HG02852 (cell line): Measurements from ENCODE around the gene BOC.

ENCODE experiments used
- ATAC-seq: cut with Tn5 transposase; IDR thresholded peaks from one replicate; pipeline ENCODE4 v1.9.1; 2021; ENCODE audit warnings: mild to moderate bottlenecking, moderate library complexity; ENCODE audit not compliant: unreplicated experiment

BOC gene

GRCh38 chr3:113247068-113247467 lies 35.7 kb downstream of the BOC start:
- ATAC-seq: no peak

DNA sequence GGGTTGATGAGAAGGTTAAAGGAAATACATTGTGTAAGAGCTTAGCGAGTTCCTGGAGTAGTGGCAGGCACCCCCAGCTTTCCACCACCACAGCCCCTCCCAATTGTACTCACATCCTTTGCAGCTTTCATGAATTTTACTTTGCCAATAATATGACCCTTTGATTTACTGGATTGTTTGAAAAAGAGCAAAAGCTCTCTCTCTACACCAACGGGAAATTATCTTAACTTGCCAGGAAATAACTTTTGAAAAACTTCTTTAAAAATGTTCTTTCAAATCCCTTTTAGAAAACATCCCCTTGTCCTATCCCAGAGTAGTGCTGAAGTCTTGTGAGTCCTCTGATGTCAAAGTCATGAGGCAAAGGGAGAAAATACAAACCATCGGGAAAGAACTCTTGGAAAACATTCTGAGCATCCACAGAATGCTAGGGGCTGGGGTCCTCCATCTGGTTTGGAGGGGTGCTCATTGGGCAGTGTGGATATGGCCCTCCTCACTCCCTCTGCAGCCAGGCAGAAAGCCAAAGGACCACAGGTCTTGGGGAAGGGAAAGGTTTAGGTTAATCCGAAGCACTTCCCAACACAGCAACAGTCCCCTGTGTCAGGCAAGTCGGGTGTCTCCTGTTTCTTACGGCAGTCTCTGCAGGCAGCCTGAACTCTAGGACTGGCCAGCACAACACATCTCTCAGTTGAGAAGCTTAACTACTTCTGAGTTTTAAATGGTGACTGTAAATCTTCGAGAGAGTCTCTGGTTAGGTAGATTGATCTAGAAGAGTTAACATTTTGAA lies 36.5 kb downstream of the BOC start:
- no peak for ATAC-seq

GRCh38 chr3:113249111-113249510 lies 37.8 kb downstream of the BOC start:
- ATAC-seq: no peak

GRCh38 chr3:113249601-113250000 lies 38.2 kb downstream of the BOC start:
- ATAC-seq: no peak

- no peak for ATAC-seq
These were observed 39.2 kb downstream of the BOC start for GRCh38 chr3:113250566-113250965.

- ATAC-seq: no peak
These were observed 40.5 kb downstream of the BOC start for GRCh38 chr3:113251817-113252216.

GRCh38 chr3:113252553-113252952 lies 41.2 kb downstream of the BOC start:
- ATAC-seq: no peak

GRCh38 chr3:113253702-113254101 lies 42.3 kb downstream of the BOC start:
- ATAC-seq: no peak

DNA sequence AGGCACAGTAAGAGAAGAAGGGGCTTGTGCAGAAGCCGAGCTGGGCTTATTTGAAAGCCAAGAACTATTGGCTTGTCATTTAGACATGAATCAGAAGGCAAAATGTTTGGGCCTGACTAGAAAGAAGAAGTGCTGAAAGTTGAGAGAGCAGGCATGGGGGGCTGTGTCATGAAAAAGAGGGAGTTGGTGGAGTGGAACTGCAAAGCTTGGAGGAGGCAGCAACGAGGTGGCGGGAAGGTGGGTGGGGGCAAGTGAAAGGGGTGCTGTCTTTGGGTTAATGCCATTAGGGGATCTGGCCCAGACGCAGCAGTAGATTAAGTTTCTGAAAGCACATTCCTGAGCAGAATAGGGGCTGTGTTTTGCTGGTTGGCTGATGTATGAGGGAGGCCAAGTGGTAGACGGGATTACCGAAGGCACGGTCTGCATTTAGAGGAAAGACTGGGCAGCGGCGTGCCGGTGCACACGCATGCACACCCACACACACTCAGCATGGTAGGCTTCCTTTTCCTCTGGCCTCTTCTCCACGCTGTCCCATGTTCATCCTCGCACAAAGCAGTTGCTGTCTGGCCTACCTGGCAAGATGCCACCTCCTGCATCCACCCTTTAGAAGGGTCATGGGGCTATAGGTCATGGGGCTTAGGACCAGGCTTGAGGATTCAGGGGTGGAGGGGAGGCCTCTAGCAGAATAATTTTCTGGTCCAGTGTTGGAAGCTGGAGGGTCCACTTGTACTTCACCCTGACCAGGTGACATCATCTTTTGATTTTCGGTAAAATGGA lies 43.0 kb downstream of the BOC start:
- ATAC-seq: no peak

DNA sequence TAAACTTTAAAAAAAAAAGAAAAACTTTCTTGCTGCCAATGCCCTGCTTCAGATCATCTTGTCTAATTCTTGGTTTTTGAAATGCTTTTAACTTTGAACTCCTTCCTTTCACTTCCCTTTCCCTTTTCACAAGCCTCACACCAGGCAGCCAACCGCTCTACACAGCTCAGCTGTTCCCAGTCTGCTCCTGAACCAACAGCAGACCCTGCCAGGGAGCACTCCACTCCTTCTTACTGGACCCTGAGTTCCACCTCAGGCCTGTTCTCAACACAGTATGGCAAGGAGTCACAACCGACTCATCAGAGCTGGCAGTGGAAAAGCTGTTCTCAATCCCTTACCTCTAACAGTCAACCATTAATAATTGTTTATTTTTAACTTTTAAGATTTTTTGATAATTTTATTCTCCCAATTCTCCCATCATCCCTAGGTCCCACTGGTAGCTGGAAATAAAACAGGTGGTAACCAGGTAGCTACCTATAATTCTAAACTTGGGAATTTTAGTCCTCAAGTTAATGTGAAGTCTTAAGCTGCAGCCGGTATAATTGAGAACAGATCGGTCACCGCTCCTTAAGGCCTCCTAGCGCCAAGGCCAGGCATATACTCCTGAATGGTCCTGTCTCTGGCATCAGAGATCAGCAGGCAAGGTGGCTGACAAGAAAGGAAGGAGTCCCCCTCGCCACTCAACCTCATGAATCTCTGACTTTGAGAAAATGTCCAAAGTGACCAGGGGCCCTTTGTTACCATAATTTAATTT lies 43.9 kb downstream of the BOC start:
- no peak for ATAC-seq

GRCh38 chr3:113255854-113256615 lies 44.7 kb downstream of the BOC start:
- ATAC-seq: peak; percentile 66

DNA sequence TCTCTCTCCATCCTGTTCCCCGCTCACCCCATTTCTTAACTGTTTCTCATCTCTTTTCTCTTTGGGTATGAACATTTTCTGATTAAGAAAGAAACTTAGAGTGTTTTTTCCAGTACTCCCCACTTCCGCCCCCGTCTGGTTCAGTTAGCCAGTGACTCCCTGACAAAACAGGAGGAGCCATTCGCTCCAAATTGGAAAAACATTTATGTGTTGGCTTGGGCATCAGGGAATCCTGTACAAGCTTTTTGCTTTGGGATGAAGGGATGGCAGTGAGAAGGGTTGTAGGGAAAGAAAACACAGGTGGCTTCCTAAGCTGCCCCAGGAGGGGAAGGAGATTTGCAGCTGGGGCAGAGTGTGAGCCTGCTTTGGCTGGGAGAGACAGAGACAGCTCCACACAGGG lies 47.0 kb downstream of the BOC start:
- ATAC-seq: no peak

DNA sequence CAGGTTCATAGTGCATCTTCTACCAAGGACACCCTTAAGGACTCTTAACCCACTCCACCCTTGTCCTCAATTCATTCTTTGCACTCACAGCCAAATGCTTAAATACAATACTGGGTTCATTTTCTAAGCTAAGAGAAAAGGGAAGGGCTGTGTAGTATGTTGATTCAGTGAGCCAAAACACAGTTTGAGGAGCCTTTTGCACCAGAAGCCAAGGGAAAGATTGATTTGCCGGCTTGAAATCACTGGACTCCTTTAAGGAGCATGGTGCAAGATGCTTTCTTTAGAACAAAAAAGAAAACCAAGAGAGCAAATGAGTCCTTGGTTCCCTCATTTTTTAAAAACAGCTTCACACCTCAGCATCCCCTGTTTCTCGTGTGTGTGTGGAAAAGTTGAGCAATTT lies 47.8 kb downstream of the BOC start:
- ATAC-seq: no peak

GRCh38 chr3:113261063-113261625 lies 49.8 kb downstream of the BOC start:
- ATAC-seq: no peak

DNA sequence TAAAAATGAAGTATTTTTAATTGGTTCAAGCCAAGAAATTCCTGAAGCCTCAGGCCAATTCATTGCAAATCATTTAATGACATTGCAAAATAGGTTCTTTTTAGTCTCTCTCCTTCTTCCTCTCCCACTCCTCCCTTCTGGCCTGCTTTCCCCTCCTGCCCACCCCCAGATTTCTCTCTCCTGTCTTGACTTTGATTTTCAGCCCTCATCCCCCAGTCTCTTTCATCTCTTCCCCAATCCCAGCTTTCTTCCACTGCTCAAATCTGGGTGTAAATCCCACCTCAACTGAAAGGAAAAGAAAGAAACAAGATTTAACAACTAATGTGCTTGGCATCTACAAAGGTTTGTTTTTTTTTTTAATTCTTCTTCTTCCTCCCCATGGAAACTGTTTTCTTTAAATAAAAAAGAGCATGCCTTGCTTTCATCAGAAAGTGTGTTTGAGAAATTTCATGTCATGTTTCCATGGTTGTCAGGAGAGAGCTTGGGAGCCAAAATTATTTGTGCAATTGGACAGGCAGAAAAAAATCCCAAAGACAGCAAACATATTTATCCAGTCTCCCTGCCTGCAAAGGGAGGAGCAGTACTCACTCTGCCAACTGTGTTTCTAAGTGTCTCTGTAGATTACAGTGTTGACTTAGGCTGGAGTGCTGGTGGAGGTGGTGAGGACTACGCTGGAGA lies 50.4 kb downstream of the BOC start:
- ATAC-seq: no peak

- ATAC-seq: no peak
These were observed 50.9 kb downstream of the BOC start for GRCh38 chr3:113262304-113262665.

DNA sequence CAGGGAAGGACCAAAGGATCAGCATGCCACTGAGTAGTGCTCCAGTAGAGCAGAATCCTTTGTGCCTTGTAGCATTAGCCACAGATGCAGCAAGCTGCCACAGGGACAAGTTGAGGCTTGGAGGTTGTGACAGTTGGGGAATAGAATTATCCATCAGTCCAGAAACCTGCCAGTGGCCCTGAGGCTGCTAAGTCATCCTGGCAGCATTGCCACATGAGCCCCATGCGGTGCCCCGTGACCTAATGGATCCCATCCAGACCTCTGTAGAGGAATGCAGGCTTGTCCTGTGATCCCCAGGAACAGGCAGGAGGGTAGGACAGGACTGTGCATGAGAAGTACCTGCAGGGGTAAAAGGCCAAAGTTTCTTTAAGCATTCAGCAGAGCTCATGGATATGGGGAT lies 51.7 kb downstream of the BOC start:
- no peak for ATAC-seq

DNA sequence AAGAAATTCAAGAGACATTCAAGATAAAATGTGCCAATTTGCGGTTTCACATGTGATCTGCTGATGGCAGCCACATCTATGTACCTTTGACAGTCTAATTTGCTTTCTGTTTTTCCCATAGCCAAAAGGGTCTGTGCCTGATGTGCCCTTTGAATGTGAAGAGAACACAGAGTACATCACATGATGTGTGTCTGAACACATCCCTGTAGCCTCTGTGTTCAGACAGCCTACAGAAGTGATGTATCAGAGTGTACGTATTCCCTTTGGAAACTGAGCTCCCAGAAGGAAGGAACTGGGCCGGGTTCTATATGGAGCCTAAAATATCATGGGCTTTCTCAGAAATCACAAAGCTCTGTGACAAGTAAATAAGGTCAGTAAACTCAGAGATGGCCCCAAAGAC lies 52.4 kb downstream of the BOC start:
- no peak for ATAC-seq

GRCh38 chr3:113264283-113265131 lies 53.1 kb downstream of the BOC start:
- ATAC-seq: no peak
